Naive thymus-derived CD4-positive, alpha-beta T cell (primary cell): ENCODE results near the gene SLC2A1. TPM values are rescaled to one million over a fixed set of nuclear protein-coding genes. Genes with fewer than 3 reads are reported as not detected.
A peak's percentile ranks its signal among the peaks of the same experiment; 100 is the strongest.

ENCODE experiments used
- ATAC-seq: fragments of 150-1000 bp; cut with Tn5 transposase; 2 replicates; pipeline ENCODE4 v1.10.0; 2021; ENCODE audit warnings: mild to moderate bottlenecking, moderate library complexity
- CTCF ChIA-PET: fragments of 350-600 bp; sonication (Branson Sonifier 250); formaldehyde crosslinking; loops from one replicate; lab custom pipeline; 2021; ENCODE audit warnings: antibody characterized with exemption; lab: Charles Lee
- POLR2A ChIA-PET: fragments of 350-600 bp; sonication (Branson Sonifier 250); formaldehyde crosslinking; loops from one replicate; lab custom pipeline; 2021; ENCODE audit warnings: antibody characterized with exemption, inconsistent platforms; lab: Charles Lee
- DNase-seq, 9 donors: peaks; one replicate each; pipeline versions ENCODE4 v3.0.0 to v3.0.0-alpha.2; 2020 to 2022; ENCODE audit warnings: mixed read lengths in 1 of 9
- H3K27ac ChIP-seq: one replicate; pipeline ENCODE4 v1.7.0; 2013; ENCODE audit warnings: mild to moderate bottlenecking, low read depth, low read length, moderate library complexity
- H3K27me3 ChIP-seq, 2 donors: one replicate each; pipeline ENCODE4 v1.7.0; 2013; ENCODE audit warnings: low read length in 2 of 2, mild to moderate bottlenecking in 2 of 2, moderate library complexity in 2 of 2; ENCODE audit not compliant: control insufficient read depth in 2 of 2, insufficient read depth in 2 of 2
- H3K36me3 ChIP-seq, 3 experiments: 1 replicate in 2 of 3; 2 replicates in 1 of 3; pipeline ENCODE4 v1.7.0; 2013; ENCODE audit warnings: low read length in 3 of 3, mild to moderate bottlenecking in 3 of 3, moderate library complexity in 1 of 3; ENCODE audit not compliant: insufficient read depth in 3 of 3, control insufficient read depth in 2 of 3
- H3K4me1 ChIP-seq, 2 donors: one replicate each; pipeline ENCODE4 v1.7.0; 2013; ENCODE audit warnings: low read length in 2 of 2, mild to moderate bottlenecking in 2 of 2, moderate library complexity in 1 of 2; ENCODE audit not compliant: control insufficient read depth in 2 of 2, insufficient read depth in 2 of 2
- H3K4me3 ChIP-seq: 2 replicates; pipeline ENCODE4 v1.7.0; 2013; ENCODE audit warnings: mild to moderate bottlenecking, low read length
- H3K9me3 ChIP-seq, 3 experiments: 1 replicate in 2 of 3; 2 replicates in 1 of 3; pipeline ENCODE4 v1.7.0; 2013; ENCODE audit warnings: low read length in 3 of 3; ENCODE audit not compliant: control insufficient read depth in 2 of 3
- H3K27ac Mint-ChIP-seq, 9 donors: one replicate each; pipeline ENCODE4 v1.8.0; 2020 to 2022; ENCODE audit warnings: mixed read lengths in 9 of 9, mild to moderate bottlenecking in 8 of 9, moderate library complexity in 5 of 9, inconsistent platforms in 2 of 9
- H3K27me3 Mint-ChIP-seq, 5 donors: one replicate each; pipeline ENCODE4 v1.8.0; 2021 to 2022; ENCODE audit warnings: mixed read lengths in 5 of 5, mild to moderate bottlenecking in 1 of 5
- H3K36me3 Mint-ChIP-seq, 5 donors: one replicate each; pipeline ENCODE4 v1.8.0; 2020 to 2022; ENCODE audit warnings: mixed read lengths in 5 of 5, mild to moderate bottlenecking in 3 of 5, inconsistent platforms in 1 of 5
- H3K4me1 Mint-ChIP-seq, 7 donors: one replicate each; pipeline ENCODE4 v1.8.0; 2020 to 2022; ENCODE audit warnings: mixed read lengths in 7 of 7, mild to moderate bottlenecking in 3 of 7, inconsistent platforms in 1 of 7
- H3K4me3 Mint-ChIP-seq, 10 donors: one replicate each; pipeline ENCODE4 v1.8.0; 2020 to 2022; ENCODE audit warnings: mild to moderate bottlenecking in 10 of 10, mixed read lengths in 10 of 10, moderate library complexity in 6 of 10, inconsistent platforms in 2 of 10
- H3K9me3 Mint-ChIP-seq, 11 donors: one replicate each; pipeline ENCODE4 v1.8.0; 2020 to 2022; ENCODE audit warnings: mixed read lengths in 11 of 11, mild to moderate bottlenecking in 4 of 11, inconsistent platforms in 1 of 11, moderate library complexity in 1 of 11
- intact Hi-C, 2 donors: fragments of 100-400 bp; cut with micrococcal nuclease; formaldehyde crosslinking; loops; one replicate each; pipeline ENCODE4 v1.15.1; 2023
- polyA plus RNA-seq, 2 donors: library from polyadenylated mRNA; unstranded; fragments of 300-500 nt; fragmentation: Illumina TruSeq; gene quantifications; one replicate each; pipeline ENCODE4 v1.2.3, GENCODE V29; 2021
- total RNA-seq, 6 experiments: library from RNA in 5 of 6; stranded (reverse) in 5 of 6; gene quantifications; 1 replicate in 5 of 6; 2 replicates in 1 of 6; pipeline ENCODE4 v1.2.3 and lab custom pipeline; 2021 to 2026

Gene SLC2A1
- total and polyA plus RNA-seq, 7 experiments from 2014 or later: 16.6 to 123 (median 45.5) TPM

GRCh38 chr1:42927274-42927841 lies 31.3 kb downstream of the SLC2A1 start:
- Mint-ChIP-seq H3K4me3 (peak overlapping the region in 1 of 10 donors; percentile 70), H3K27me3 (no peaks in the 10 kb centered on the region), H3K27ac (peak overlapping the region; percentile 34 to 87 (median 54)), H3K36me3 (peaks cover 12 to 45% (median 20%) of the 10 kb centered on the region in 5 donors), H3K4me1 (peaks cover 31 to 74% (median 63%) of the 10 kb centered on the region in 7 donors), H3K9me3 (peaks cover 0 to 4% (median 0%) of the 10 kb centered on the region in 11 donors)
- Histone ChIP-seq H3K27me3 (no peaks in the 10 kb centered on the region), H3K4me3 (no peak overlapping the region), H3K27ac (no peak overlapping the region), H3K36me3 (peaks cover 28 to 58% (median 30%) of the 10 kb centered on the region in 3 experiments), H3K9me3 (no peaks in the 10 kb centered on the region), H3K4me1 (peaks cover 38 to 43% of the 10 kb centered on the region in 2 donors)
- ChIA-PET POLR2A (interaction anchor here (0.9 to 9.0 kb wide), 4 partner anchors 21 to 32 kb away, joined by 3 to 134 read pairs (median 3); no protein-coding TSS in a partner anchor), CTCF (interaction anchor here (1.3 to 1.5 kb wide), 2 partner anchors 25 to 146 kb away, joined by 4 to 5 read pairs; no protein-coding TSS in a partner anchor)
- ATAC-seq: no peak
- no peak for DNase-seq
- intact Hi-C loops: loop anchor here in 1 of 2 donors (10.0 kb wide), 1 partner anchor 437 kb away; the partner anchor contains the start of gene ELOVL1

- Mint-ChIP-seq H3K36me3 (peaks cover 12 to 45% (median 20%) of the 10 kb centered on the region in 5 donors), H3K27ac (peak overlapping the region in 3 of 9 donors; percentile 4 to 78 (median 52)), H3K4me1 (peaks cover 26 to 70% (median 59%) of the 10 kb centered on the region in 7 donors), H3K27me3 (no peaks in the 10 kb centered on the region), H3K9me3 (peaks cover 0 to 4% (median 0%) of the 10 kb centered on the region in 11 donors), H3K4me3 (no peak overlapping the region)
- intact Hi-C loops: loop anchor here in 1 of 2 donors (10.0 kb wide), 1 partner anchor 438 kb away; the partner anchor contains the start of gene ELOVL1
- Histone ChIP-seq H3K27ac (no peak overlapping the region), H3K4me3 (no peak overlapping the region), H3K27me3 (no peaks in the 10 kb centered on the region), H3K4me1 (peaks cover 33 to 38% of the 10 kb centered on the region in 2 donors), H3K36me3 (peaks cover 28 to 58% (median 30%) of the 10 kb centered on the region in 3 experiments), H3K9me3 (no peaks in the 10 kb centered on the region)
- POLR2A ChIA-PET: interaction anchor here (0.5 to 9.0 kb wide), 4 partner anchors 21 to 36 kb away, joined by 3 to 134 read pairs (median 4); no protein-coding TSS in a partner anchor
- DNase-seq (no peak), ATAC-seq (no peak)
- CTCF ChIA-PET: interaction anchor here (1.5 to 7.6 kb wide), 2 partner anchors 26 to 146 kb away, joined by 4 to 122 read pairs; no protein-coding TSS in a partner anchor
These were observed 31.8 kb downstream of the SLC2A1 start for GRCh38 chr1:42926879-42927242.

GRCh38 chr1:42926235-42926878 lies 32.3 kb downstream of the SLC2A1 start:
- ATAC-seq (no peak), DNase-seq (no peak)
- Histone ChIP-seq H3K36me3 (peaks cover 28 to 58% (median 30%) of the 10 kb centered on the region in 3 experiments), H3K9me3 (no peaks in the 10 kb centered on the region), H3K4me3 (no peak overlapping the region), H3K4me1 (peaks cover 28 to 33% of the 10 kb centered on the region in 2 donors), H3K27me3 (no peaks in the 10 kb centered on the region), H3K27ac (no peak overlapping the region)
- ChIA-PET CTCF (interaction anchor here (1.2 to 7.6 kb wide), 3 partner anchors 10 to 146 kb away, joined by 4 to 122 read pairs (median 6); no protein-coding TSS in a partner anchor), POLR2A (interaction anchor here (0.5 to 9.0 kb wide), 5 partner anchors 9 to 36 kb away, joined by 3 to 134 read pairs (median 3); no protein-coding TSS in a partner anchor)
- peaks cover 12 to 45% (median 20%) of the 10 kb centered on the region in 5 donors for H3K36me3 Mint-ChIP-seq
- peaks cover 0 to 4% (median 0%) of the 10 kb centered on the region in 11 donors for H3K9me3 Mint-ChIP-seq
- peak overlapping the region in 4 of 9 donors; percentile 2 to 58 (median 46) for H3K27ac Mint-ChIP-seq
- peak overlapping the region in 1 of 10 donors; percentile 80 for H3K4me3 Mint-ChIP-seq
- H3K27me3 Mint-ChIP-seq: no peaks in the 10 kb centered on the region
- intact Hi-C loops: loop anchor here in 1 of 2 donors (10.0 kb wide), 1 partner anchor 438 kb away; the partner anchor contains the start of gene ELOVL1
- peaks cover 21 to 65% (median 54%) of the 10 kb centered on the region in 7 donors for H3K4me1 Mint-ChIP-seq

- H3K36me3 Mint-ChIP-seq: peaks cover 12 to 37% (median 20%) of the 10 kb centered on the region in 5 donors
These were observed 33.6 kb downstream of the SLC2A1 start for GRCh38 chr1:42924851-42925760.

GRCh38 chr1:42924082-42924850 lies 34.4 kb downstream of the SLC2A1 start:
- no peaks in the 10 kb centered on the region for H3K27me3 ChIP-seq
- intact Hi-C loops: loop anchor here (1.0 to 10.0 kb wide), 13 partner anchors 8 to 461 kb away; partner anchors contain the start of genes C1orf50 (in 2 of the 2), CFAP57 (in 2 of the 2), EBNA1BP2 (in 2 of the 2) and ERMAP (in 2 of the 2)
- no peaks in the 10 kb centered on the region for H3K9me3 ChIP-seq
- H3K36me3 Mint-ChIP-seq: peaks cover 10 to 30% (median 20%) of the 10 kb centered on the region in 5 donors
- ATAC-seq (peak; percentile 96), DNase-seq (peak; percentile 85 to 93 (median 92))
- H3K4me3 Mint-ChIP-seq: peak overlapping the region; percentile 77 to 98 (median 92)
- POLR2A ChIA-PET: interaction anchor here (0.6 to 9.0 kb wide), 14 partner anchors 8 to 242 kb away, joined by 3 to 134 read pairs (median 4); partner anchors contain the start of genes C1orf50, P3H1 and YBX1
- no peaks in the 10 kb centered on the region for H3K27me3 Mint-ChIP-seq
- CTCF ChIA-PET: interaction anchor here (2.1 to 7.6 kb wide), 3 partner anchors 10 to 148 kb away, joined by 12 to 122 read pairs (median 41); no protein-coding TSS in a partner anchor
- H3K27ac Mint-ChIP-seq: peak overlapping the region; percentile 79 to 98 (median 96)
- peaks cover 16 to 50% (median 39%) of the 10 kb centered on the region in 7 donors for H3K4me1 Mint-ChIP-seq
- H3K4me1 ChIP-seq: peaks cover 15 to 16% of the 10 kb centered on the region in 2 donors
- H3K36me3 ChIP-seq: peaks cover 18 to 42% (median 30%) of the 10 kb centered on the region in 3 experiments
- peaks cover 0 to 4% (median 0%) of the 10 kb centered on the region in 11 donors for H3K9me3 Mint-ChIP-seq
- H3K4me3 ChIP-seq: peak overlapping the region; percentile 99
- H3K27ac ChIP-seq: peak overlapping the region; percentile 82

More at GRCh38 chr1:42924851-42925760, 33.6 kb downstream of the SLC2A1 start:
- CTCF ChIA-PET: interaction anchor here (1.2 to 7.6 kb wide), 3 partner anchors 8 to 148 kb away, joined by 6 to 122 read pairs (median 41); no protein-coding TSS in a partner anchor
- Mint-ChIP-seq H3K27me3 (no peaks in the 10 kb centered on the region), H3K9me3 (peaks cover 0 to 4% (median 0%) of the 10 kb centered on the region in 11 donors), H3K27ac (peak overlapping the region; percentile 79 to 99 (median 97)), H3K4me1 (peaks cover 16 to 54% (median 42%) of the 10 kb centered on the region in 7 donors), H3K4me3 (peak overlapping the region; percentile 77 to 98 (median 96))
- Histone ChIP-seq H3K4me3 (peak overlapping the region; percentile 99), H3K27me3 (no peaks in the 10 kb centered on the region), H3K36me3 (peaks cover 21 to 50% (median 30%) of the 10 kb centered on the region in 3 experiments), H3K27ac (peak overlapping the region; percentile 82), H3K4me1 (peaks cover 16 to 21% of the 10 kb centered on the region in 2 donors), H3K9me3 (no peaks in the 10 kb centered on the region)
- POLR2A ChIA-PET: interaction anchor here (0.6 to 9.0 kb wide), 13 partner anchors 10 to 243 kb away, joined by 3 to 134 read pairs (median 4); partner anchors contain the start of genes C1orf50, P3H1 and YBX1
- DNase-seq (peak in 1 of 9 donors; percentile 28), ATAC-seq (peak; percentile 8)
- intact Hi-C loops: loop anchor here (1.0 to 10.0 kb wide), 13 partner anchors 7 to 462 kb away; partner anchors contain the start of genes C1orf50 (in 2 of the 2), CFAP57 (in 2 of the 2), EBNA1BP2 (in 2 of the 2) and ERMAP (in 2 of the 2)
